B cell (primary cell): ENCODE data around the gene BLOC1S1. TPM values are rescaled to one million over a fixed set of nuclear protein-coding genes. Genes with fewer than 3 reads are reported as not detected.

Experiments
- ATAC-seq: fragments of 200-7000 bp; cut with Tn5 transposase; one replicate; pipeline ENCODE4 v1.10.0; 2021; ENCODE audit warnings: low read depth, mild to moderate bottlenecking, moderate number of reproducible peaks, moderate library complexity
- CTCF ChIA-PET: fragments of 350-600 bp; sonication (Branson Sonifier 250); formaldehyde crosslinking; loops from one replicate; lab custom pipeline; 2021; ENCODE audit warnings: antibody characterized with exemption, inconsistent platforms; lab: Charles Lee
- POLR2A ChIA-PET: fragments of 350-600 bp; sonication (Branson Sonifier 250); formaldehyde crosslinking; loops from one replicate; lab custom pipeline; 2021; ENCODE audit warnings: antibody characterized with exemption; lab: Charles Lee
- DNase-seq: peaks from one replicate; pipeline ENCODE4 v3.0.0; 2013
- H2AFZ ChIP-seq: 2 replicates; pipeline ENCODE4 v1.6.1; 2012; ENCODE audit warnings: mild to moderate bottlenecking, low read depth, low read length; ENCODE audit not compliant: insufficient read depth, poor library complexity, severe bottlenecking
- H3K27ac ChIP-seq, 2 donors: 1 replicate in 1 of 2; 2 replicates in 1 of 2; pipeline ENCODE4 v1.5.1; 2012 to 2013; ENCODE audit warnings: low read length in 2 of 2, mild to moderate bottlenecking in 2 of 2, moderate library complexity in 1 of 2
- H3K27me3 ChIP-seq, 4 experiments: fragments of 200-600 bp in 1 of 4; sonication (generic) in 1 of 4; replicated peaks in 1 of 4; 1 replicate in 2 of 4; 2 replicates in 2 of 4; pipeline versions ENCODE4 v1.6.1 to v1.7.0; 2013 to 2016; ENCODE audit warnings: low read length in 3 of 4, mild to moderate bottlenecking in 2 of 4, mixed read lengths in 1 of 4, moderate library complexity in 1 of 4; ENCODE audit not compliant: insufficient read depth in 4 of 4, control insufficient read depth in 3 of 4; ENCODE audit errors: control extremely low read depth in 1 of 4
- H3K36me3 ChIP-seq, 2 experiments: replicated peaks in 1 of 2; 1 replicate in 1 of 2; 2 replicates in 1 of 2; pipeline versions ENCODE4 v1.6.1 to v1.7.1; 2013; ENCODE audit warnings: low read length in 1 of 2; ENCODE audit not compliant: insufficient read depth in 2 of 2, control insufficient read depth in 1 of 2; ENCODE audit errors: control extremely low read depth in 1 of 2, extremely low read depth in 1 of 2
- H3K4me1 ChIP-seq, 2 donors: fragments of 200-600 bp in 1 of 2; sonication (generic) in 1 of 2; 1 replicate in 1 of 2; 2 replicates in 1 of 2; pipeline versions ENCODE4 v1.5.1 to v1.6.1; 2013 to 2017; ENCODE audit warnings: low read length in 2 of 2; ENCODE audit not compliant: control insufficient read depth in 2 of 2, insufficient read depth in 2 of 2
- H3K4me2 ChIP-seq: replicated peaks from 2 replicates; pipeline ENCODE3; 2012; ENCODE audit warnings: mild to moderate bottlenecking, low read depth, low read length; ENCODE audit not compliant: poor library complexity, severe bottlenecking
- H3K4me3 ChIP-seq, 5 experiments: fragments of 200-600 bp in 1 of 5; sonication (generic) in 1 of 5; 1 replicate in 3 of 5; 2 replicates in 2 of 5; pipeline versions ENCODE4 v1.5.1 to v1.7.0; 2011 to 2016; ENCODE audit warnings: low read length in 4 of 5, mild to moderate bottlenecking in 4 of 5, low read depth in 2 of 5, control low read depth in 1 of 5, moderate library complexity in 1 of 5; ENCODE audit not compliant: insufficient read depth in 1 of 5; ENCODE audit errors: control extremely low read depth in 1 of 5, extremely low read depth in 1 of 5
- H3K79me2 ChIP-seq: fragments of 200-600 bp; sonication (generic); one replicate; pipeline ENCODE4 v1.6.0; 2016; ENCODE audit warnings: low read length; ENCODE audit not compliant: control insufficient read depth, insufficient read depth
- H3K9ac ChIP-seq: fragments of 200-600 bp; sonication (generic); 2 replicates; pipeline ENCODE4 v1.6.1; 2017; ENCODE audit warnings: mild to moderate bottlenecking, low read length, moderate library complexity
- H3K9me3 ChIP-seq, 3 donors: one replicate each; pipeline versions ENCODE4 v1.6.1 to v1.7.1; 2013; ENCODE audit warnings: low read length in 2 of 3; ENCODE audit not compliant: control insufficient read depth in 2 of 3, insufficient read depth in 1 of 3; ENCODE audit errors: control extremely low read depth in 1 of 3
- H4K20me1 ChIP-seq: 2 replicates; pipeline ENCODE4 v1.6.0; 2012; ENCODE audit warnings: mild to moderate bottlenecking, low read length; ENCODE audit not compliant: insufficient read depth, control insufficient read depth, poor library complexity, severe bottlenecking
- H3K27ac Mint-ChIP-seq: one replicate; pipeline ENCODE4 v1.8.0; 2021; ENCODE audit warnings: mixed read lengths
- H3K27me3 Mint-ChIP-seq: one replicate; pipeline ENCODE4 v1.8.0; 2021; ENCODE audit warnings: mixed read lengths
- H3K4me1 Mint-ChIP-seq: one replicate; pipeline ENCODE4 v1.8.0; 2021; ENCODE audit warnings: mixed read lengths
- H3K4me3 Mint-ChIP-seq: one replicate; pipeline ENCODE4 v1.8.0; 2021; ENCODE audit warnings: mixed read lengths
- H3K9me3 Mint-ChIP-seq: one replicate; pipeline ENCODE4 v1.8.0; 2022; ENCODE audit warnings: mixed read lengths; ENCODE audit not compliant: insufficient read depth
- CTCF ChIP-seq: fragments of 200-600 bp; IDR thresholded peaks from one replicate; pipeline ENCODE4 v1.8.0; 2022; ENCODE audit warnings: antibody characterized with exemption, mild to moderate bottlenecking
- EZH2 ChIP-seq: IDR thresholded peaks from 2 replicates; pipeline ENCODE4 v1.6.1; 2012; ENCODE audit warnings: borderline replicate concordance, low read depth, mild to moderate bottlenecking, moderate library complexity, low read length; ENCODE audit not compliant: insufficient read depth, poor library complexity, severe bottlenecking
- WGBS: methylation state at CpG from one replicate; pipeline ENCODE4 v1.1.5; 2013; ENCODE audit warnings: missing lambda C conversion rate; ENCODE audit not compliant: insufficient coverage; 5-methylcytosine and 5-hydroxymethylcytosine counted together
- intact Hi-C: fragments of 100-400 bp; cut with micrococcal nuclease; formaldehyde crosslinking; loops from one replicate; pipeline ENCODE4 v1.10.0; 2022
- polyA plus RNA-seq: library from polyadenylated mRNA; depleted of rRNA; stranded (reverse); fragments of >200 nt; gene quantifications from 2 replicates; pipeline ENCODE4 v1.2.3, GENCODE V29; 2012
- total RNA-seq, 2 donors: library from RNA; stranded (reverse); fragments of 120-200 nt in 1 of 2; gene quantifications; 1 replicate in 1 of 2; 2 replicates in 1 of 2; pipeline versions ENCODE4 v1.2.3 to v1.2.4, GENCODE V29; 2013 to 2022

The BLOC1S1 gene
- total and polyA plus RNA-seq, 2 donors (not counting 1 experiment from before 2014, with no cell fraction given): 71.1 to 229 TPM

GRCh38 chr12:55675666-55676065 lies 40.2 kb upstream of the BLOC1S1 start:
- no peak overlapping the region for H3K27ac ChIP-seq
- H3K27me3 ChIP-seq: no peaks in the 10 kb centered on the region
- Mint-ChIP-seq H3K27me3 (no peaks in the 10 kb centered on the region), H3K27ac (no peak overlapping the region), H3K9me3 (no peaks in the 10 kb centered on the region), H3K4me1 (peaks cover 24% of the 10 kb centered on the region), H3K4me3 (no peak overlapping the region)
- H3K36me3 ChIP-seq: no peaks in the 10 kb centered on the region
- no peaks in the 10 kb centered on the region for H4K20me1 ChIP-seq
- no peak overlapping the region for H3K9ac ChIP-seq
- CTCF ChIA-PET: interaction anchor here (0.5 to 1.2 kb wide), 2 partner anchors 19 to 28 kb away, joined by 3 read pairs; no protein-coding TSS in a partner anchor
- no peaks in the 10 kb centered on the region for H3K79me2 ChIP-seq
- DNase-seq (no peak), ATAC-seq (no peak)
- POLR2A ChIA-PET: no interaction called here
- H2AFZ ChIP-seq: no peak overlapping the region
- peaks cover 24 to 25% of the 10 kb centered on the region in 2 donors for H3K4me1 ChIP-seq
- WGBS: 98% methylated on average over 7 of the region's 8 CpGs
- no peak overlapping the region for H3K4me3 ChIP-seq
- TF ChIP-seq CTCF (no peak), EZH2 (no peak)
- H3K9me3 ChIP-seq: no peaks in the 10 kb centered on the region
- intact Hi-C loops: no loop called here
- no peak overlapping the region for H3K4me2 ChIP-seq

GRCh38 chr12:55676707-55677106 lies 39.1 kb upstream of the BLOC1S1 start:
- WGBS: 90% methylated on average over 2 of the region's 6 CpGs
- TF ChIP-seq EZH2 (no peak), CTCF (no peak)
- intact Hi-C loops: no loop called here
- Histone ChIP-seq H3K9me3 (no peaks in the 10 kb centered on the region), H4K20me1 (no peaks in the 10 kb centered on the region), H3K4me3 (no peak overlapping the region), H3K4me2 (no peak overlapping the region), H3K9ac (no peak overlapping the region), H3K27me3 (no peaks in the 10 kb centered on the region), H3K36me3 (no peaks in the 10 kb centered on the region), H3K79me2 (no peaks in the 10 kb centered on the region), H3K4me1 (peaks cover 33% of the 10 kb centered on the region in 2 donors), H2AFZ (no peak overlapping the region), H3K27ac (no peak overlapping the region)
- CTCF ChIA-PET: interaction anchor here (1.5 kb wide), 1 partner anchor 20 kb away, joined by 5 read pairs; no protein-coding TSS in a partner anchor
- no peak overlapping the region for H3K4me3 Mint-ChIP-seq
- ATAC-seq (no peak), DNase-seq (no peak)
- POLR2A ChIA-PET: no interaction called here
- H3K9me3 Mint-ChIP-seq: no peaks in the 10 kb centered on the region
- no peak overlapping the region for H3K27ac Mint-ChIP-seq
- peaks cover 34% of the 10 kb centered on the region for H3K4me1 Mint-ChIP-seq
- no peaks in the 10 kb centered on the region for H3K27me3 Mint-ChIP-seq
